GM23338 (cell line): Measurements from ENCODE around the gene TMEM200A. TPM values are rescaled to one million over a fixed set of nuclear protein-coding genes. Genes with fewer than 3 reads are reported as not detected.

ENCODE experiments used
- ATAC-seq: fragments of 200-7000 bp; cut with Tn5 transposase; 3 replicates; pipeline ENCODE4 v1.9.1; 2020
- DNase-seq: peaks from one replicate; pipeline ENCODE4 v3.0.0-alpha.2; 2015; ENCODE audit warnings: low spot score
- H2AFZ ChIP-seq: fragments of 200-600 bp; sonication (generic); 2 replicates; pipeline ENCODE4 v1.8.0; 2016; ENCODE audit warnings: antibody characterized with exemption, mild to moderate bottlenecking, moderate library complexity
- H3F3A ChIP-seq: fragments of 200-600 bp; sonication (generic); replicated peaks from 2 replicates; pipeline ENCODE4 v1.8.0; 2017; ENCODE audit warnings: antibody characterized with exemption, mixed run types, low read depth
- H3K27ac ChIP-seq: fragments of 200-600 bp; sonication (generic); 2 replicates; pipeline ENCODE4 v1.6.1; 2016; ENCODE audit warnings: low read depth
- H3K27me3 ChIP-seq: fragments of 200-600 bp; sonication (generic); 2 replicates; pipeline ENCODE4 v1.8.0; 2016; ENCODE audit warnings: mild to moderate bottlenecking, mixed run types, moderate library complexity; ENCODE audit not compliant: insufficient read depth
- H3K36me3 ChIP-seq: fragments of 200-600 bp; sonication (generic); 2 replicates; pipeline ENCODE4 v1.8.0; 2016; ENCODE audit warnings: mild to moderate bottlenecking; ENCODE audit not compliant: insufficient read depth
- H3K4me1 ChIP-seq: fragments of 200-600 bp; sonication (generic); 2 replicates; pipeline ENCODE4 v1.8.0; 2016; ENCODE audit warnings: mild to moderate bottlenecking, moderate library complexity; ENCODE audit not compliant: insufficient read depth
- H3K4me2 ChIP-seq: fragments of 200-600 bp; sonication (generic); 2 replicates; pipeline ENCODE4 v1.7.1; 2017; ENCODE audit warnings: mixed run types
- H3K4me3 ChIP-seq: fragments of 200-600 bp; sonication (generic); 2 replicates; pipeline ENCODE4 v1.6.1; 2016; ENCODE audit warnings: mixed run types
- H3K79me2 ChIP-seq: fragments of 200-600 bp; sonication (generic); replicated peaks from 2 replicates; pipeline ENCODE4 v1.8.0; 2017; ENCODE audit warnings: mild to moderate bottlenecking; ENCODE audit not compliant: insufficient read depth
- H3K9me2 ChIP-seq: fragments of 200-600 bp; sonication (generic); 2 replicates; pipeline ENCODE4 v1.8.0; 2017; ENCODE audit not compliant: insufficient read depth
- H4K20me1 ChIP-seq: fragments of 200-600 bp; sonication (generic); replicated peaks from 2 replicates; pipeline ENCODE4 v1.8.0; 2017; ENCODE audit warnings: mild to moderate bottlenecking; ENCODE audit not compliant: insufficient read depth
- H3K27ac Mint-ChIP-seq: 2 replicates; pipeline ENCODE4 v1.8.0; 2020; ENCODE audit warnings: inconsistent platforms, mild to moderate bottlenecking, moderate library complexity, mixed read lengths
- H3K27me3 Mint-ChIP-seq: 3 replicates; pipeline ENCODE4 v1.8.0; 2022; ENCODE audit warnings: low read depth, mild to moderate bottlenecking, moderate library complexity, mixed read lengths, inconsistent platforms; ENCODE audit not compliant: insufficient read depth, poor library complexity
- H3K36me3 Mint-ChIP-seq: 3 replicates; pipeline ENCODE4 v1.8.0; 2021; ENCODE audit warnings: low read depth, mild to moderate bottlenecking, inconsistent platforms, moderate library complexity, mixed read lengths
- H3K4me1 Mint-ChIP-seq: 3 replicates; pipeline ENCODE4 v1.8.0; 2020; ENCODE audit warnings: mild to moderate bottlenecking, inconsistent platforms, mixed read lengths
- H3K4me3 Mint-ChIP-seq: 3 replicates; pipeline ENCODE4 v1.8.0; 2021; ENCODE audit warnings: moderate library complexity, mild to moderate bottlenecking, inconsistent platforms, mixed read lengths
- H3K9me3 Mint-ChIP-seq: 3 replicates; pipeline ENCODE4 v1.8.0; 2020; ENCODE audit warnings: moderate library complexity, mild to moderate bottlenecking, inconsistent platforms, mixed read lengths
- CREB1 ChIP-seq: fragments of 250-450 bp; sonication (Bioruptor Pico); IDR thresholded peaks from 2 replicates; pipeline ENCODE4 v1.5.0; 2020; ENCODE audit warnings: low read depth, mild to moderate bottlenecking, moderate library complexity
- CTCF ChIP-seq, 2 experiments: fragments of 200-600 bp in 1 of 2; sonication (generic) in 1 of 2; conservative IDR thresholded peaks; 2 replicates each; pipeline versions ENCODE4 v1.5.1 to v1.6.1; 2016 to 2017; ENCODE audit warnings: antibody characterized with exemption in 2 of 2, low read depth in 2 of 2, mild to moderate bottlenecking in 2 of 2, moderate library complexity in 1 of 2
- EZH2phosphoT487 ChIP-seq: fragments of 200-600 bp; sonication (generic); IDR thresholded peaks from one replicate; pipeline ENCODE4 v1.8.1; 2018; ENCODE audit warnings: antibody characterized with exemption; ENCODE audit not compliant: unreplicated experiment
- JUNB ChIP-seq: IDR thresholded peaks from one replicate; pipeline ENCODE4 v1.6.1; 2016; ENCODE audit warnings: antibody characterized with exemption; ENCODE audit not compliant: unreplicated experiment
- NANOG ChIP-seq: IDR thresholded peaks from 2 replicates; pipeline ENCODE4 v1.6.1; 2016; ENCODE audit warnings: antibody characterized with exemption, borderline replicate concordance
- STAT1 ChIP-seq: IDR thresholded peaks from one replicate; pipeline ENCODE4 v1.6.1; 2016; ENCODE audit warnings: antibody characterized with exemption; ENCODE audit not compliant: unreplicated experiment
- ZNF114 ChIP-seq: fragments of 250-450 bp; sonication (Bioruptor Pico); IDR thresholded peaks from 2 replicates; pipeline ENCODE4 v1.5.0; 2020; ENCODE audit warnings: mild to moderate bottlenecking, moderate library complexity
- ZNF462 ChIP-seq: fragments of 250-450 bp; sonication (Bioruptor Pico); IDR thresholded peaks from 2 replicates; pipeline ENCODE4 v1.5.0; 2020; ENCODE audit warnings: mild to moderate bottlenecking, moderate library complexity
- polyA plus RNA-seq: library from polyadenylated mRNA; unstranded; fragments of >200 nt; fragmentation: Nextera tagmentation; extraction: Ambion mirVana; gene quantifications from 2 replicates; pipeline ENCODE4 v1.2.1, GENCODE V29; 2016
- total RNA-seq: library from RNA; depleted of rRNA; stranded (reverse); fragments of >200 nt; shearing (Covaris generic); gene quantifications from 2 replicates; pipeline ENCODE4 v1.2.3, GENCODE V29; 2014

TMEM200A gene
- total and polyA plus RNA-seq, 2 experiments from 2014 or later: 7.1 to 22.7 TPM

GRCh38 chr6:130367767-130368166, 1.9 kb downstream of the TMEM200A start (continued):
- TF ChIP-seq ZNF462 (CRISPR knock-in tag) (no peak), NANOG (no peak), CTCF (conservative IDR thresholded peaks at IDR 0.05; ENCODE audit: low read depth in 2 of 2) (no peak)

- Mint-ChIP-seq H3K9me3 (no peaks in the 10 kb centered on the region), H3K4me1 (peaks cover 52% of the 10 kb centered on the region), H3K4me3 (no peak overlapping the region), H3K27me3 (peaks cover 5% of the 10 kb centered on the region), H3K27ac (no peak overlapping the region), H3K36me3 (no peaks in the 10 kb centered on the region; the same call in 2 of the 3 replicates)
- Histone ChIP-seq H3K27ac (no peak overlapping the region), H2AFZ (no peak overlapping the region), H3K4me1 (peaks cover 57% of the 10 kb centered on the region), H4K20me1 (no peaks in the 10 kb centered on the region), H3K4me2 (peak overlapping the region; percentile 91), H3K4me3 (no peak overlapping the region), H3K27me3 (no peaks in the 10 kb centered on the region), H3K36me3 (no peaks in the 10 kb centered on the region), H3K79me2 (peaks cover 45% of the 10 kb centered on the region), H3F3A (no peaks in the 10 kb centered on the region), H3K9me2 (no peaks in the 10 kb centered on the region)
- no peak for ATAC-seq
- DNase-seq: no peak
- TF ChIP-seq ZNF114 (CRISPR knock-in tag) (no peak), NANOG (no peak), CREB1 (CRISPR knock-in tag) (no peak), EZH2phosphoT487 (no peak), JUNB (no peak), ZNF462 (CRISPR knock-in tag) (no peak), STAT1 (no peak)
Measured at GRCh38 chr6:130368576-130368975, 2.8 kb downstream of the TMEM200A start.
